HG03565 (cell line): ENCODE results near the gene LYRM1.
"Not testable (repeated sequence)": the region's sequence is repeated elsewhere in the genome, so short reads cannot be mapped to it uniquely, and the experiment has no call there.

Experiments used
- ATAC-seq: cut with Tn5 transposase; IDR thresholded peaks from one replicate; pipeline ENCODE4 v1.9.1; 2021; ENCODE audit warnings: mild to moderate bottlenecking, moderate library complexity; ENCODE audit not compliant: unreplicated experiment

The LYRM1 gene

GRCh38 chr16:20973201-20973600 lies 72.6 kb downstream of the LYRM1 start:
- ATAC-seq = not testable (repeated sequence)
